ENCODE results near the gene GLOD4.

Gene GLOD4

DNA sequence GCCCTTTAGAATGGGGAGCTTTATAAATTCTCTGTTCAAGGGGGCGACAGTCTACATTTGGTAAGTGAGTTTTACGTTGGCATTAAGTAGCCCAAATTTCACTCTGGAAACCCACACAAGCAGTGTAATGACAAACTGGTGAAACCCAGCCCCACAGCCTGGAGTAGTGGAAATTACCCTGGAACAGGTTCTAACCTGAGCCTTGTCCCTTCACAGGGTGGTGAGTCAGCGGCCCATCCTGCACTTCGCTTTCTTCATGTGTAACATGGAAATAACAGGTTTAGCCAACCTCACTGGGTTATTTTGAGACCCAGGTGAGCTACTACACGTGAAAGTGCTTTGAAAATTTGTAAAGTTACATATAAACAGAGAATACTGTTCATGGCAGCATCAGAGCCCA, 53.2 kb downstream of the GLOD4 start:
- in situ Hi-C loops (cut with MboI; ENCODE audit: low pct_unique_long_range_greater_than_20kb, low sequenced_read_pairs, unreplicated experiment): no loop called here
- no peak for DNase-seq (ENCODE audit: low spot score)
- TF ChIP-seq, protein P1, sequence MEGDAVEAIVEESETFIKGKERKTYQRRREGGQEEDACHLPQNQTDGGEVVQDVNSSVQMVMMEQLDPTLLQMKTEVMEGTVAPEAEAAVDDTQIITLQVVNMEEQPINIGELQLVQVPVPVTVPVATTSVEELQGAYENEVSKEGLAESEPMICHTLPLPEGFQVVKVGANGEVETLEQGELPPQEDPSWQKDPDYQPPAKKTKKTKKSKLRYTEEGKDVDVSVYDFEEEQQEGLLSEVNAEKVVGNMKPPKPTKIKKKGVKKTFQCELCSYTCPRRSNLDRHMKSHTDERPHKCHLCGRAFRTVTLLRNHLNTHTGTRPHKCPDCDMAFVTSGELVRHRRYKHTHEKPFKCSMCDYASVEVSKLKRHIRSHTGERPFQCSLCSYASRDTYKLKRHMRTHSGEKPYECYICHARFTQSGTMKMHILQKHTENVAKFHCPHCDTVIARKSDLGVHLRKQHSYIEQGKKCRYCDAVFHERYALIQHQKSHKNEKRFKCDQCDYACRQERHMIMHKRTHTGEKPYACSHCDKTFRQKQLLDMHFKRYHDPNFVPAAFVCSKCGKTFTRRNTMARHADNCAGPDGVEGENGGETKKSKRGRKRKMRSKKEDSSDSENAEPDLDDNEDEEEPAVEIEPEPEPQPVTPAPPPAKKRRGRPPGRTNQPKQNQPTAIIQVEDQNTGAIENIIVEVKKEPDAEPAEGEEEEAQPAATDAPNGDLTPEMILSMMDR (IDR thresholded peaks at IDR 0.05; ENCODE audit: extremely low read depth, insufficient read depth, missing control alignments): no peak

DNA sequence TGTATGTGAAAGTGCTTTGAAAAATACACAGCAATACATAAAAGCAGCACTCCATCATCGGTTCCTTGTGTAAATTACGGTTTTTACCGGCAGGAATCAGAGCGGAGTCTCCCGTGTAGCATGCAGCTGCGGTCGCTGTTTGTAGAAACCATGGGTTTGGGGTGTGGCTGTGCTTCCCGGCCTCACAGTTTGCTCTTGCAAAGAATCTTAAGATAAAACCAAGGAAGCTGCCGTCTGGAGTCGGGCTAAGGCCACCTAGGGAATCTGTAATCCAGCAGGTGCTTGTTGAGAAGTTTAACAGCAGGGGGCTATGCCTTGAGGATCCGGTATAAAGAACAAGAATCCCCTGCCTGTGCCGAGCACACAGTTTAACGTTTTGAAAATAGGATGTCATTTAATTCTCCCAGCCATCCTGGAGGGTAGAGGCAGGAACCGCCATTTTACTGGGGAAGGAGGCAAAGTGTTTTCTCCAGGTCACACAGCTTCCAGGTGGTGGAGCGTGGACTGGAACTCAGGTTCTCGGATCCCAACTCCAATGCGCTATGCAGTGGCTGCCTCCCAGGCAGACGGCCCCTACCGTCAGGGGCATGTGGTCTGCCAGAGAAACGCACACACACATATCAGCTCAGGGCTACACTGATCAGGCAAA, 55.7 kb downstream of the GLOD4 start:
- no peak for DNase-seq (ENCODE audit: low spot score)
- TF ChIP-seq, protein P1 (IDR thresholded peaks at IDR 0.05; ENCODE audit: extremely low read depth, insufficient read depth, missing control alignments): no peak
- in situ Hi-C loops (cut with MboI; ENCODE audit: low pct_unique_long_range_greater_than_20kb, low sequenced_read_pairs, unreplicated experiment): no loop called here

DNA sequence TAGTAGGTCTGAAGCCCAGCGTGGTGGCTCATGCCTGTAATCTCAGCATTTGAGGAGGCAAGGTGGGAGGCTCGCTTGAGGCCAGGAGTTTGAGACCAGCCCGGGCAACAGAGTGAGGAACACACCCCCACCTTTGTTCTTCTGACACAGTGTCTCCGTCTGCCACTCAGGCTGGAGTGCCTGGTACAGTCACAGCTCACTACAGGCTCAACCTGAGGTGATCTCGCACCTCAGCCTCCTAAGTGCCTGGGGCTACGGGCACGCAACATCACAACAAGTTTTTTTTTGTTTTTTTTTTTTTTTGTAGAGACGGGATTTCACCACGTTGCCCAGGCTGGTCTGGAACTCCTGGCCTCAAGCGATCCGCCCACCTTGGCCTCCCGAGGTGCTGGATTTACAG, 56.3 kb downstream of the GLOD4 start:
- TF ChIP-seq, protein P1 (IDR thresholded peaks at IDR 0.05; ENCODE audit: extremely low read depth, insufficient read depth, missing control alignments): no peak
- no peak for DNase-seq (ENCODE audit: low spot score)
- in situ Hi-C loops (cut with MboI; ENCODE audit: low pct_unique_long_range_greater_than_20kb, low sequenced_read_pairs, unreplicated experiment): no loop called here

GRCh38 chr17:725084-725483, 57.0 kb downstream of the GLOD4 start:
- TF ChIP-seq, protein P1 (IDR thresholded peaks at IDR 0.05; ENCODE audit: extremely low read depth, insufficient read depth, missing control alignments): no peak
- no peak for DNase-seq (ENCODE audit: low spot score)
- in situ Hi-C loops (cut with MboI; ENCODE audit: low pct_unique_long_range_greater_than_20kb, low sequenced_read_pairs, unreplicated experiment): no loop called here

DNA sequence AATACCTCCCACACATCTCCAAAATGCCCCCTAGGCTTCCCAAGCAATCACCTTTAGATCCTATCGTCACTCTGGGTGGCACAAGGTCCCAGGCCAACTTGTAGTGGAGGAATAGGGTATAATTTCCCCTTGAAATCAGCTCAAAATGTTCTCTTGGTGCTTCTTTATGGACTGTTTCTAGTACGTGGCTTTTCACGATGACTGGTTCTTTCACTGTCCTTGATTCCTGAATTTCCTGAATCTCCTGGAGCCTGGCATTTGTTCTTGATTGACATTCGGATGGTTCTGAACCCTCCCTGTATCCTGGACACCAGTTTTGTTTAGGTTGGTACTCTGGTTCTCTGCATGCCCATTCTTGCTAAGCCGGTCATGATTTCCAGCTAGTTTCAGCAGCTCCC, 60.5 kb downstream of the GLOD4 start:
- in situ Hi-C loops (cut with MboI; ENCODE audit: low pct_unique_long_range_greater_than_20kb, low sequenced_read_pairs, unreplicated experiment): no loop called here
- no peak for DNase-seq (ENCODE audit: low spot score)
- TF ChIP-seq, protein P1 (IDR thresholded peaks at IDR 0.05; ENCODE audit: extremely low read depth, insufficient read depth, missing control alignments): no peak

DNA sequence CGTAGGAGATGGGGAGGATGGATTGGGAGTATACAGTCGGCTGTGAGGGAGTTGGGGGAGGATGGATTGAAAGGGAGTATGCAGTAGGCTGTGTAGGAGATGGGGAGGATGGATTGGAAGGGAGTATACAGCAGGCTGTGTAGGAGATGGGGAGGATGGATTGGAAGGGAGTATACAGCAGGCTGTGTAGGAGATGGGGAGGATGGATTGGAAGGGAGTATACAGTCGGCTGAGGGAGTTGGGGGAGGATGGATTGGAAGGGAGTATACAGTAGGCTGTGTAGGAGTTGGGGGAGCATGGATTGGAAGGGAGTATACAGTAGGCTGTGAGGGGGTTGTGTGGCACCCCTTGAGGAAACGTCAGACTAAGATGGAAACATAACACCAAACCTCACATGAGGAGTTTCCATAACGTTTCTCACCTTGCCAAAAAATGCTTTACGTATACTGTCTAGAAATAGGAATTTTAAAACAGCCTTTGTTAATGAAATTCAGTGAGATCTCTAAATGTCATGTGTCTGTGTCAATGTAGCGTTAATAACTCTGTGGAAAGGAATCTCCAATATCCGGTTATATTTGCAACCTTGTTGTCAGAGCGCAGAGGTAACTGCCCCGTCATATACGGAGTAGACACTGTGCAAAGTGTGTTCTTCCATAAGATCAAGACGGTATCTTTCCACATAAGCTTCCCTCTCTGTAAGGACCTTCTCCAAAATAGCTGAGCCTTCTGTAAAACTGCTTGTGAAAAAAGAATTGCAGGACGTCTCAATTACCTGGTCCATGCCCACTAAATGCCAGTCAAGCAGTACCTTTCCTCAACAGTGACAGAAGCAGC, 61.2 kb downstream of the GLOD4 start:
- TF ChIP-seq, protein P1 (IDR thresholded peaks at IDR 0.05; ENCODE audit: extremely low read depth, insufficient read depth, missing control alignments): no peak
- in situ Hi-C loops (cut with MboI; ENCODE audit: low pct_unique_long_range_greater_than_20kb, low sequenced_read_pairs, unreplicated experiment): no loop called here
- no peak for DNase-seq (ENCODE audit: low spot score)

Data from GM13977 (cell line).